Stimulated activated naive CD8-positive, alpha-beta T cell treated with anti-CD3 and anti-CD28 coated beads, Interleukin-15, Interleukin-2, amounts not matched to agents 100 U/mL and 50 U/mL, for 24 hours (primary cell): ENCODE data around the gene PRKCE.

Experiments
- ATAC-seq: fragments of 150-1000 bp; cut with Tn5 transposase; one replicate; pipeline ENCODE4 v1.10.0; 2021
- DNase-seq: peaks from one replicate; pipeline ENCODE4 v3.0.0; 2021

Gene PRKCE

DNA sequence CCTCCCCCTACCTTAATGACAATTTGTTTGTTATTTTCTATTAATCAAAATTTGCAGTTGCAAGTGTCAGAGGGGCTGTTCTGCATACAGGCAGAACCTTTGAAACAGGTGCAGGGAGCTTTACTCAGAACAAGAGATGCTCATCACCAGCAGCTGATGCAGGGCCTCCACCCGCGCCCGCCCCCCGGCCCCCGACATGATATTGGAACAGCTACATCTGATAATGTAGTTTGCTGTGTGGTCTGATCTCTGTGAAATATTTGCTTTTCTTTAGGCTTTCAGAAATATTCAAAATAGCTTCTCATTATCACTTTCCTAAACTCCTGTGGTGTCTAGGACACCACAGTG, 130.0 kb downstream of the PRKCE start:
- DNase-seq: no peak
- ATAC-seq: no peak

DNA sequence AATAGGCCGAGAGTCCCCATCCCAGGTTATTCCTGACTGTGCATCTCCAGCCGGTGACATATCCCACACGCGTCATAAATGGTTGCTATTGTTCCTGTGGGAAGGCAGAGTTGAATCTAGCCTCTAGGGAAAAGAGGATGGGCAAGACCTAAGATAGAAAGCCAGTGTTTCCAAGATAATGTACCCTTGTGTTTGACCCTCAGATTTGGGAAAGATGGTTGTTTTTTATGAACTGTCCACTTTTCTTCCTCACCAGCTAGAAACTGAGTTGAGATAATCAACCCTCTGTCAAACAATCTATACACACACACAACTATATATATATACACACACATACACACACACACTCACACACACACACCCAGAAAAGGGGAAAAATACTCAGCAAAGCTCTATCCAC, 131.0 kb downstream of the PRKCE start:
- DNase-seq: no peak
- no peak for ATAC-seq

DNA sequence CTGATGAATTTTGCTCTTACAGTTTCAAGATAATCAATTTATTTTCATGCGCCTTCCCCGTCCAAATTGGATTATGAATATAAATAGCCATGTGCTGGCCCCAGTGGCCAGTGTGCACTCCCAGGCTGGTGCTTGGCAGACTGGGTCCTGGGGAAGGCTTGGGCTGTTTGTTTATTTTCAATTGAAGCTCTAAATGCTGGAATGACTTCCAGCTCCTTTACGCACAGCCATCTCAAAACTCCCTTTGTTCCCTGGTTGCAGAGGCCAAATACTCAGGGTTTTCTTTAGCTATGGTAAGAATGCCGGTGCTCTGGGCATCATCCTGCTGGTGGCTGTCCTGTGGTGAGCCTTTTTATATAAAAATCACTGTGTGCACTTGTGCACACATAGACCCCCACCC, 131.5 kb downstream of the PRKCE start:
- no peak for ATAC-seq
- DNase-seq: no peak

DNA sequence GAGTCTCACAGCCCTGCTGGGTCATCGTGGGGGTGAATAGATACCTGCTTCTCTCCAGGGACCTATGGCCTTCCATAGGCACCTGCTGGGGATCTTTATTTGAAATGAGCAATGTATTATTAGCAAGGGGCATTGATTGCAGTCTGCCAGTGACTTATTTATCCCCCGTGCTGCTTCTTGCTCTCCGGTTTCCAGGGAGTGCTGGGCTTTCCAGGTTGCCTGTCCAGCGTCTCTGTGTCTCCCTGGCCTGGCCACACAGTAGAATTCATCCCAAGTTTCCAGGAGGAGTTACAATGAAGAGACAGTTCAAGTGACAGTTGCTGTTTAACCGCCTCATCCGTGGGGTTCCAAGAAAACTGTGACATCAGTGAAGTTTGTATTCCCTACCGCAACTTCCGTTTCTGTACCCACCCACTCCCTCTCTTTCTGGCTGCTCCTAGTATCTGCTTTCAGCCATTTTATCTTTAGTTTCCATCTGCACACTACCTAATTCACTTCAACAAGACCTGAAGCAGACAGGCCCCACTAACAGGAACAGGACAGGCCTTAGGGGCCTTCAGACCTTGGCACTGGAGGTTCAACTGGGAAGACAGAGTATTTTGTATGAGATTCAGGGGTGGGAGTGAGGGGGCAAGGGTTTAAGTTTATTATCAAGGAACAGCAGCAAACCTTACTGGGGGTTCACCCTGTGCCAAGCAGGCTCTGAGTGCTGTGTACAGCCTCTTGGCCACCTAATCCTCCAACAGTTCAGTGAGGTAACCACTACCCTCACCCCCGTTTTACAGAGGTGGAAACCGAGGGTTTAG, 134.8 kb downstream of the PRKCE start:
- no peak for ATAC-seq
- no peak for DNase-seq

DNA sequence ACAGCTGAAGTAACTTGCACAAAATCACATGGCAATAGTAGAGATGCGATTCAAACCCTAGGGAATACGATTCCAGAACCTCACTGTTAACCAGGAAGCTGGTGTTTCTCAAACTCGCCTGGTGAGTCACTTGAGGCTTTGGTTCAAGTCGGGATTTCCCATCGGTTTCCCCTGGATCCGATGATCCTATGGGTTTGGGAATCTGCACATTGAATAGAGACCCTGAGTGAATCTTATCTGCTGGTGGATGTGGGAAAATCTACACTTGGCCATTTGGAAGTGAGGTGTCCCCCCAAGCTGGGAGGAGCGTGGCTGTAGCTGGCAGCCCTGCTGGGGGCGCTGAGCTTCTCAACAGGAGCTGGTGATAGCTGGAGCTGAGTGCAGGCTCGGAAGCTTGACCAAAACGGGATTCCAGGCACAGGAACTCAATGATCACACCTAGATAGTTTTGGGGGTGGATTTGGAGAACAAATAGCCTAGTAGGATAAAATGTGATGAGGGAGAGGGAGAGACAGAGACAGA, 135.4 kb downstream of the PRKCE start:
- ATAC-seq (no peak), DNase-seq (no peak)

DNA sequence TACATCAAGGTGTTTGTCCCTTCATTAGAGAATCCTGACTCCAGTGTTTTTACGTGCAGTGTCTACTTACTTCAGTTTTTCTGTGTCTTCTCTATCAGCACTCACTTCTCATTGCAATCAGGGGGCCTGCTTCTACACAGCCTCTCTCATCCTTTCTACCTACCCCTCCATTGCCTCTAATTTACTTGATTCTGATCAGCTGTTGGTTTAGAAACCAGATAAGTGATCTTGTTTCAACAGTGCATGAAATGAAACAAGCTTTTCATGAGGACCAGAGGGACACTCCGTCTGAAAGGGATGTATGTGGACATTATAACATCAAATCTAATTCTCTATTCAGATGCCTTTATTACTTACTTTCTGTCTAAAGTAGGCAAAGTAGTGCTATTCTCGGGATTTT, 136.9 kb downstream of the PRKCE start:
- ATAC-seq (no peak), DNase-seq (no peak)

DNA sequence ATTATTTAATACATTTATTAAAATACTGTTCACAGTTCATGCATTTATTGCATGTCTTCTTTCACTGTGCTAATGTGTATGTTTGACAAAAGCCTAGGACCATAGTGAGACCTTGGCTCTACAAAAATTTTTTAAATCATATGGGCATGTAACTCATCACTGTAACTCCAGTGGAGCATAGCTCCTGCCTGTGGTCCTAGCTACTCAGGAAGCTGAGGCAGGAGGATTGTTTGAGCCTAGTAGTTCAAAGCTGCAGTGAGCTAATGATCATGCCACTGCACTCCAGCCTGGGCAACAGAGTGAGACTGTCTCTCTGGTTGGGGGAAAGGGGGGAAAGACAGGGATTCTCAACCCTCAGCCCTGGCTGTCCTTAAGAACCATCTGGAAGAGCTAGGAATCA, 137.8 kb downstream of the PRKCE start:
- no peak for DNase-seq
- ATAC-seq: no peak

DNA sequence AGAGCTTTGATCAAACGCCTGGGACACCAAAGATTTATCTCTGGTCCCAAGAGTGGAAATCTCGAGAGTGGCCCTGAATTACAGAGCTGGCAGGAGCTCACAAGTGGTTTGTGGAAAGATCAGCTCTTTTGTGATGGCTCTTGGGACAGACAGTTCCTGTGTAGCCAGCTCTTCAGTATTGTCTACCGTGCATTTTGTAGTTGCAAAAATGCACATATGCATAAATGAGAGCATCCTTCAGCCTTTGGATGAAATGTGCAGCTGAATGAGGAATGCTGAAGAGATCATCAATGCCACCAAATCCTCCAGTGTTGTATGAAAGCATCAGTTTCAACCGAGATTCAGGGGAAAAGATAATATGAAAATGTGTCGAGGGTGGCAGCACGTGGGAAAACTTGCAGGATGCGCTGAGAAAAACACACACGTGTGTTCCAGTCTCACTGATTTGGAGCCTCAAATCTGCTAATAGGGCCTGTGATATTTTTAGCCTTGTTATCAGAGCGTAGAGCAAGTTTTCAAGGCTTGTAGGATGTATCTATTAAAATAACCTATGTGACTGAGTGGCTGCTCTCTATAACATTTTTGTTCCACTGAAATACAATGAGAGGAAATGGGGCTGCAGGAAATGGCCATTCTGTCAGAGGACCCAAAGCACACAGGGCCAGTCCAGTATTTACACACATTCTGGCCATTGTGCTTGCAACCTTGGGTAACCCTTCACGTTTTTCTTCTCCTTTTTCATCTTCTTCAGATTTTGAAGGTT, 138.7 kb downstream of the PRKCE start:
- DNase-seq (no peak), ATAC-seq (no peak)

DNA sequence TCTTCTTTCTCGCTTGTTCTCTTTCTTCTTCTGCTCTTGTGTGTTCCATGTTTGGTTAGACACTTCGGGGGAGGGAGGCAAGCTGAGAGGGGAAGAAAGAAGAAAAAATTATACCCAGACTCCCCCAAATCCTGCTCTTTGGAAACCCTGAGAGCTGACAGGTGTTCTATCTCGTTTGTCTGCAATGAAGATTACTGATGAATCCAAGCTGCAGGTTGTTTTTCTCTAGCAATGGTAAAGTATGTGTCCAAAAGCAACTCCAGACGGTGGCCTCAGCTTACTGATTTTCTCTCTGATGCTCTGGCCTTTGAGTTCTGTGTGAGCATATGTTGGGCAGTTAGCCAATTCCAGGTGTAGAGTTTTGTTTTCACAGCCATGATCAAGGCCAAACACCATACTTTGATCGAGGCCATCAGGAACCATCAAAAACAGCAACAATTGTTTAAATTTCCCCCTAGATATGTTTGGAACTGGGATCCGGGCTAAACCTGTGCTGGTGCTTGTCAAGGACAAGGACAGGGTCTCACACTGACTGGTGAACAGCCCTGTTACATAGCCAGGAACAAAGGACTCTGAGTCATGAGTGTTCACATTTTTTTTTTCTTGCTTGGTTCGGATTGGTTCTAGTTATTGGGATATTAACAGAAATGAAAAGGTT, 142.0 kb downstream of the PRKCE start:
- ATAC-seq (no peak), DNase-seq (no peak)

DNA sequence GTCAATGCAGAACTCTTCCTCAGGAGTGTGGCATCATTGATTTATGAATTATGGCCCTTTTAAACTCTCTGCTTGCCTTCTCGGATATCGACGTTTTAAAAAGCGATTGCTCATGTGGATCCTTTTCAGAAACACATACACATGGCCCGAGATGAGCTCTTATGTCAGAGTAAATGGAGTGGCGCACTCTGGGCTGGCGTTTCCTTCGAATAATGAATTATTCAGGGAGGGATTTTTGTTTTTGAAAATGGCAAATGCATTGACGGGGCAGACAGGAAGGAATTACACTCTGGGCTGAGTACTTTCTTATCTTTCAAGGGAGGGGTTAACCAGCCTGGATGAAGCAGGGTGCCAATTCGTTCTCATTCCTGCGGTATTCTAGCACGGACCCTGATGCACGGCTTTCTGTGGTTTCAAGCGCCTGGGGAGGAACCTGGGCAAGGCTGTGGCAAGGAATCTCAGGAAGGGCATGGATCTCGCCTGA, 142.7 kb downstream of the PRKCE start:
- ATAC-seq (no peak), DNase-seq (no peak)

DNA sequence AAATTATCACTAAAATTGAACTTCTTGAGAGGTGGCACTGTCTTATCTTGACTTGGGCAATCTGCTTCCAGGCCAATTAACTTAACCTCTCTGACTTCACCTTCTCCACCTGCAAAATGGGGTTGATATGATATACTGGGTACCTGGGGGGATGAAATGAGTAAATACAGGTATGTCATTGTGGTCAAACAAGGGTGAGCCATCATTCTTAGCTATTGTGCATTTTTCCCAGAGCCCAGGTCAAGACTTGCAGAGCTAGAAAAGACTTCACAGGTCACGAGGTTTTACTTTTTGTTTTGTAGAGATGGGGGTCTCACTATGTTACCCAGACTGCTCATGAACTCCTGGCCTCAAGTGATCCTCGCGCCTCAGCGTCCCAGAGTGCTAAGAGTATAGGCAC, 145.0 kb downstream of the PRKCE start:
- ATAC-seq (no peak), DNase-seq (no peak)

DNA sequence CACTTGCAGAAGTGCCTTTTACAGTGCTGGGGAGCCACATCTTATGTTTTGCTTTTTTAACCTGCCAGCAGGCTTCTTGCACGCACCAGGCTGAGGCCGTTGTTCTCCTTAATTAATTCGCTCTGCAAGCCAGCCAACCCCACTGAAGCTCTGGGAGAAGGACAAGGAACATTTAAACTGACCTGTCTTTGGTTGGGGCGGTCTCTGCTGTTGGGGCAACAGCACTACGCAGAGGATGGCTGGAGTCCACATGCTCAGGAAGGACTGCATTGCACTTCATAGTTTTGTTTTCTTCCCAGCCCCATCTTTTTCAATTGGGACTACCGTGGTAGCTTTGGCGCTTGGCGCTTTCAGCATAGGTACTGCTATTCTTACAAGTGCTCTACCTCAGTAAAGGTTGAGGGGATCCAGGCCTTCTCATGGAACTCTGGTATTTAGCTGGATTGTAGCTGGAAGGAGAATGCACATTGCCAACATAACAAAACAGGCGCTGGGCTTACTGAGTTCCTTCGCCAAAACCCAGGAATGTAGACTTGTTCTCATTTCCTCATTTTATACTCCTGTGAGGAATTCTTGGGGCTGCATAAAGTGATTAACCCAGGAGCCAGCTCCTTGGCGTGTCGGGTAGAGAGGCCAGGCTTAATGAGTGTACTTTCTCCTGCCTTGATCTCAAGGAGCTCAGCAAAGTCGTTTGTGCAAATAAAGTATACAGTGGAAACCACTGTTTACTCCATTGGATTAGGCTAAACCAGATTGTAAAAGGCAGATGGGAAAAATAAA, 146.2 kb downstream of the PRKCE start:
- no peak for ATAC-seq
- DNase-seq: no peak

DNA sequence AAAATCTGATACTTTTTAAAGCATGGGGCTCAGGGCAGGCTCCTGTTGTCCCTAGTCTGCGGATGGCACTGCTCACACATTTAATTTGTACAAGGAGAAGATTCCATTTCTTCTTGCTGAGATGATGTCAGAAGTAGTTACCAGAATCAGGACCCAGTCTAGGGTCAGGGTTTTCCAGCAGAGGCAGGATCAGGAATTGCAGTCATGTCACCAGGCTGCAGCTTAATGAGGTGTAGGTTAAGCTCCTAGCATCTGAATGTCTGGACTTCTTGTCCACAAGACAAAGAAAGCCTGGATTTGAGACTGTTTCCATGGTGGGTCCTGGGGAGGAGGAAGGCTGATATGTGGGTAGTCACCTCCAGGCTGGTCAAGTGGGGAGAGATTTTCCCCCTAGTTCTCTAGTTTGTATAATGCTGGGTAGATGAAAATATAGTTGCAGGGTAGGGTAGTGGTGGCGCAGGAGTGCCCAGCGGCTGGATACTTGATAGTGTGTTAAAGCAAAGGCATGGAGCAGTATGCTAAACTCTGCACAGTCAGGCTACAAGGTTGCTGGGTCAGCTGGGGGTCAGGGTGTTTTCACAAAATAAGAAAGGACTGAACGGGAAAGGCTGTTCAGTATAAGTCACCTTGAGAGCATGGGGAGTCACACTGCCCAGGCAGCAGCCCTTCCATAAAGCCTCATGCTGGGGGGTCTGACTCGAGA, 148.4 kb downstream of the PRKCE start:
- ATAC-seq (no peak), DNase-seq (no peak)

DNA sequence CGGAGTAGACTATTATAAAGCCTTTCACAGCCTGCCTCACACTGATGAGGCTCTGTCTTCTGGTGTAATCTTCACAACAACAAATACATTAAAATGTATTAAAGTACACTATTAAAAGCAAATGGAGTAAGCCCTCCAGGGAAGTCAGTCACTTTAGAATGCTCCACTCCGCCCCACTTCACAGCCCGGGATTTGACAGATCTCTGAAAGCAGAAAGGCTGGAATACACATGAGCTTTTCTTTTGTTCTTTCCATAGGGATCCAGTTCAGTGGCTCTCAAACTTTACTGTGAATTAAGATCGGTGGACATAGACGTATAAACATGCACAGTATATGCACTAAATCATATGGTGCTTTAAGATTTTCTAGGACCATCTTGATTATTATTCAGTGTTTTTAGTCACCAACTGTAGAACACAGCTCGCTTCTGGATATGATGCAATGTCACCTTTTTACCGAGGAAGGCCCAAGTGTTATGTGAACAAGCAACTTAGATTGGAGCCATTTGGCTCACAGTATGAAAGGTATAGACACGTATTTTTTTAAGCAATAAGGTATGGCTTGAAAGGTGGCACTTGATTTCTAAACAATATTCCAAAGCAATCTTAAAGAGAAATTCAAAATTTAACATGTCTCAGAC, 151.1 kb downstream of the PRKCE start:
- no peak for DNase-seq
- no peak for ATAC-seq

DNA sequence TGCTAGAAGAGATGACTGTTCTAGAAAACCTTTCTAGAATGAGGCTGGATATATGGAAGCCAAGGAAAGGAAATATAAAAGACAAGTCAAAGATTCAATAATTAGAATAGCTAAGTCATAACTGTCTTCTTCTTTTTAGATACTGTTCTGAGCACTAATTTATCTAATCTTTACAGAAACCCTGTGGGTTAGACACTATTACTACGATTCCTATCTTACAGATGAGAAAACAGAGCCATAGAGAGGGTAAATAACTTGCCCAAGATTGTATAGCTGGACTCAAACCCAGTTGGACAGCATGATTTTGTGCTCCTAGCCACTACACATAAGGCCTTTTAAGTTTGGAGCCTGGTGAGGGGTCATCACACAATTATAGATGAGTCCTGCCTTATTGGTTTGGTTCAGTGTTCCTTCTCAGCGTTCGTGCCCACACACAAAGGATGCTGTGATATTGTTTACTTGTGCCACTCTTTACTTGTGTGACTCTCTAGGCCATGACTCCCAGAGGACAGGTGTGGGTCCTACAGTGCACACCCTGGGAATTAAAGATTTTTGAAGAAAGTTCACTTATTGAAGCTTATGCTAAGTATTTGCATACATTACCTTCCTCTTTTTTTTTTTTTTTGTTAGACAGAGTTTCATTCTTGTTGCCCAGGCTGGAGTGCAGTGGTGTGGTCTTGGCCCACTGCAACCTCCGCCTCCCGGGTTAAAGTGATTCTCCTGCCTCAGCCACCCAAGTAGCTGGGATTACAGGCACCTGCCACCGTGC, 153.7 kb downstream of the PRKCE start:
- DNase-seq (no peak), ATAC-seq (no peak)

DNA sequence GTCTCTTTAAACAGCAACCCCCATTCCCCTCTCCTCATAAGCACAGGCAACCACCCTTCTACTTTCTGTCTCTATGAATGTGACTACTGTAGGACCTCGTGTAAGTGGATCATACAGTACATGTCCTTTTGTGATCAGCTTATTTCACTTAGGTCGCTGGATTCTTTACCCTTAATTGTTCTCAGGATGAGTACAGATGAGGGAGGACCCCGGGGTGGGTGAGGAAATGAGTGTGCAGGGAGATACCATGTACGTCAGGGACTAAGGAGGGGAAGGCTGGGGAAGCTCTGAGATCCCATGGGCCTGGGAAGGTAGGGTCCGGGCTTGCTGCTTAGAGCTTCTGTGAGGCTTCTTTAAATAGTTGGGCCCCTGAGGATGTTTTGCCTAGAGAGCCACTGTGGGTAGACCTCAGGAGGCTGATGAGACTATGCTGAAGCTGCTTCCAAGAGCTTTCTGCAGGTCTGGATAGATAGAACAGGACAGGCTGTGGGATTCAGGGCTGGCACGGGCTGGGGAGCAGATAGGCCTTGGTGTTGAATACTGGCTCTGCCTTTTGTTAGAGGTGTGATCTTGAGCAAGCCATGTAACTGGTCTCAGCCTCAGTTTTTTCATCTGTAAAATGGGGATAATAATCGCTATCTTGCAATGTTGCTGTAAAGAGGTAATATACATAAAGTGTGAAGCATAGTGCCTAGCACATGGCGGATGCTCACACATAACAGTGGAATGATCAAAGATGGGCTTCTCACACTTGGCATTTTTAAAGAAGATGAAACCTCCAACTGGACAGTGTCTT, 155.3 kb downstream of the PRKCE start:
- ATAC-seq (no peak), DNase-seq (no peak)

DNA sequence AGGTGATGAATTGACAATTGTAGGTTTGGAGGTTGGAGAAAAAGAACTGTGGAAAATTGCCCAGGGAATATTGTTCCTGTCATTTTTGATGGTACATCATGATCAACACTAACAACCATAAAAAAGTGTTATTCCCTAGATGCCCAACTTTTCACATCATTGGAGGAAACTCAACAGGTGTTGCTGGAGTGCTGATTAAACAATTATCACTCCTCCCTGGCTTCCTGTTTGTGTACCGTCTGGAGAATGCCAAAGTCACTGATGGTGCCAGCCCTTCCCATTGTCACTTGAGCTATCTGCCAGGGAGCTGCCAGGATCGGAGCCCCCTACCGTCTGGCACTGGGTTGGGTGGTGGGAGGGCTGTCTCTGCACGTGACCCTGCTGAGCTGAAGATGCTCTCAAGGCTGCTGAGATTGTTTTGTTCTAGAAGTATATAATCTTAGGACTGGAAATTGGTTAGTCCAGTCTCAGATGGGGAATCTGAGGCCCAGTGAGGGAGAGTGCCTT, 156.9 kb downstream of the PRKCE start:
- DNase-seq (no peak), ATAC-seq (no peak)

DNA sequence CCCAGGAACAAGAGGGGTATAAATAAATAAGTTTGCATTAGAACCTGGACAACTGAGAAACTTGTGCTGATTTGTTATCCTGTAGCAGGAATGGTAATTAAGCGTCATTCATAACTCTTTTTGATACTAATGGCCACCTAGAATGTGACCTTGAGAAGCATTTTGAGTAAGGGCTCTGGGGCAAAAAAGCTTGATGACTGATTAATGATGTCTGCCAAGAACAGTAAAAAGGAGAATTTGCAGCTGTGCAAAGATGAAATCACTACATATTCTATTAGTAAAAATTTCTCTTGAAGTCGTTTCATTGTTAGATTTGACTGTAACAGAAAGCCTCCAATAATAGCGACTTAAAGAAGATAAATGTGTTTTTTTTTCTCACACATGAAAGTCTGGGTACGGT, 157.7 kb downstream of the PRKCE start:
- no peak for DNase-seq
- no peak for ATAC-seq

DNA sequence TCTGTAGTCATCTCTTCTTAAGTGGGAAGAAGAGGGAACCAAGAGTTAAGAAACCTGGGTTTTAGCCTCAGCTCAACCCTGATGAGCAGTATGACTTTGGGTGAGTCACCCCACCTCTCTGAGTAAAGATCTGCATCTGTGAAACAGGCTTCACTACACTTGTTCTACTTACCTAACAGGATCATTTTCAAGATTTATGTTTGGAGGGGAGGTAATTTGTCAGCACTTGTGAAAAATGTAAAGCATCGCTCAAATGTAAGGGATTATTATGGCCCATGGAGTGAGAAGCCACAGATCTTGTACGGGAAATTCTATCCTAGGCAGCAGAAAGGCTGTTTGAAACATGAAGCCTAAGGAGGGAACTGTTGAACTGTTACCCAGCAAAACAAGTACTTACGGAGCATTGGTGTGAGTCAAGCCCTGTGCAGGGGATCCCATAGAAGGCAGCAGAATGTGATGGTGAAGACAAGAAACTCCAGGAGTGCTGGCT, 160.6 kb downstream of the PRKCE start:
- no peak for DNase-seq
- ATAC-seq: no peak
